ENCODE data around the gene PAQR3. TPM values are rescaled to one million over a fixed set of nuclear protein-coding genes. Genes with fewer than 3 reads are reported as not detected.

Gene PAQR3
- total and polyA plus RNA-seq, 2 donors (not counting 1 experiment from before 2014, with no cell fraction given) = 15.5 to 37.6 TPM

DNA sequence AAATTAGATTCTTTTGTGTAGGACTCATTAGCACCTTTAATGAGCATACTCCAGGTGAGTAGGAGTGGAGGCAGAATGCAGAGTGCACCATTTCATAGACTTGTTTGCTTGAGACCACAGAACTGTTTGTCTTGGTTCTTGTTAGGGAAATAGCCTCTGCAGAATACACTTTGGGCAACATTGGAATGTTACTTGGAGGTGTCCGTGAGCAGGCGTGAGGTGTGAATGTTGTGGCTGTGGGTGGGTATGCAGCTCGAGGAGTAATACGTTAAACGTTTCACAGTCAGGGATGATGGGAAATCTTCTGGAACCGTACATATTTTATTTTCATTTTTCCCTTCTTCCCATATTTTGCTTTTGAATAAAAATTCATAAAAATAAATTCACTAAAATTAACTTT, 31.6 kb downstream of the PAQR3 start:
- TF ChIP-seq EZH2 (IDR thresholded peaks at IDR 0.05; ENCODE audit: low read length, missing control alignments) = no peak
- TF ChIP-seq, protein P1, sequence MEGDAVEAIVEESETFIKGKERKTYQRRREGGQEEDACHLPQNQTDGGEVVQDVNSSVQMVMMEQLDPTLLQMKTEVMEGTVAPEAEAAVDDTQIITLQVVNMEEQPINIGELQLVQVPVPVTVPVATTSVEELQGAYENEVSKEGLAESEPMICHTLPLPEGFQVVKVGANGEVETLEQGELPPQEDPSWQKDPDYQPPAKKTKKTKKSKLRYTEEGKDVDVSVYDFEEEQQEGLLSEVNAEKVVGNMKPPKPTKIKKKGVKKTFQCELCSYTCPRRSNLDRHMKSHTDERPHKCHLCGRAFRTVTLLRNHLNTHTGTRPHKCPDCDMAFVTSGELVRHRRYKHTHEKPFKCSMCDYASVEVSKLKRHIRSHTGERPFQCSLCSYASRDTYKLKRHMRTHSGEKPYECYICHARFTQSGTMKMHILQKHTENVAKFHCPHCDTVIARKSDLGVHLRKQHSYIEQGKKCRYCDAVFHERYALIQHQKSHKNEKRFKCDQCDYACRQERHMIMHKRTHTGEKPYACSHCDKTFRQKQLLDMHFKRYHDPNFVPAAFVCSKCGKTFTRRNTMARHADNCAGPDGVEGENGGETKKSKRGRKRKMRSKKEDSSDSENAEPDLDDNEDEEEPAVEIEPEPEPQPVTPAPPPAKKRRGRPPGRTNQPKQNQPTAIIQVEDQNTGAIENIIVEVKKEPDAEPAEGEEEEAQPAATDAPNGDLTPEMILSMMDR (conservative IDR thresholded peaks at IDR 0.05 in 1 of 2, IDR thresholded peaks at IDR 0.05 in 1 of 2; ENCODE audit: low read depth in 1 of 2, low read length in 2 of 2) = no peak
- no peak for DNase-seq (ENCODE audit: low read depth in 2 of 2)
- no peaks in the 10 kb centered on the region for H3K79me2 ChIP-seq (ENCODE audit: control insufficient read depth, insufficient read depth, low read length)
- H3K27me3 ChIP-seq (ENCODE audit: control insufficient read depth, insufficient read depth, low read length) = no peaks in the 10 kb centered on the region
- H3K36me3 ChIP-seq (ENCODE audit: control insufficient read depth, insufficient read depth, low read length) = no peaks in the 10 kb centered on the region
- no peak overlapping the region for H3K9ac ChIP-seq (ENCODE audit: insufficient read depth, low read length)
- no peak overlapping the region for H3K4me3 ChIP-seq (replicated peaks in 1 of 4; ENCODE audit: control extremely low read depth in 1 of 4, insufficient read depth in 1 of 4, low read depth in 3 of 4, low read length in 4 of 4)
- H3K4me2 ChIP-seq (ENCODE audit: extremely low read depth, insufficient read depth, low read length) = no peak overlapping the region
- H3K9me3 ChIP-seq (ENCODE audit: control insufficient read depth, insufficient read depth, low read depth, low read length) = no peaks in the 10 kb centered on the region
- H4K20me1 ChIP-seq (ENCODE audit: control insufficient read depth, extremely low read depth, insufficient read depth, low read length) = no peaks in the 10 kb centered on the region
- no peaks in the 10 kb centered on the region for H3K4me1 ChIP-seq (ENCODE audit: control insufficient read depth, extremely low read depth, insufficient read depth, low read length)
- H3K27ac ChIP-seq (ENCODE audit: insufficient read depth, low read length) = no peak overlapping the region
- no peak overlapping the region for H2AFZ ChIP-seq (ENCODE audit: low read length)

- Histone ChIP-seq H3K4me1 (ENCODE audit: control insufficient read depth, extremely low read depth, insufficient read depth, low read length) (no peaks in the 10 kb centered on the region), H3K4me3 (replicated peaks in 1 of 4; ENCODE audit: control extremely low read depth in 1 of 4, insufficient read depth in 1 of 4, low read depth in 3 of 4, low read length in 4 of 4) (no peak overlapping the region), H3K79me2 (ENCODE audit: control insufficient read depth, insufficient read depth, low read length) (no peaks in the 10 kb centered on the region), H3K27ac (ENCODE audit: insufficient read depth, low read length) (no peak overlapping the region), H3K36me3 (ENCODE audit: control insufficient read depth, insufficient read depth, low read length) (no peaks in the 10 kb centered on the region), H4K20me1 (ENCODE audit: control insufficient read depth, extremely low read depth, insufficient read depth, low read length) (no peaks in the 10 kb centered on the region), H3K9me3 (ENCODE audit: control insufficient read depth, insufficient read depth, low read depth, low read length) (no peaks in the 10 kb centered on the region), H3K27me3 (ENCODE audit: control insufficient read depth, insufficient read depth, low read length) (no peaks in the 10 kb centered on the region), H3K4me2 (ENCODE audit: extremely low read depth, insufficient read depth, low read length) (no peak overlapping the region), H2AFZ (ENCODE audit: low read length) (no peak overlapping the region), H3K9ac (ENCODE audit: insufficient read depth, low read length) (no peak overlapping the region)
- TF ChIP-seq, protein P1 (conservative IDR thresholded peaks at IDR 0.05 in 1 of 2, IDR thresholded peaks at IDR 0.05 in 1 of 2; ENCODE audit: low read depth in 1 of 2, low read length in 2 of 2) = no peak
- no peak for TF ChIP-seq EZH2 (IDR thresholded peaks at IDR 0.05; ENCODE audit: low read length, missing control alignments)
- no peak for DNase-seq (ENCODE audit: low read depth in 2 of 2)
Measured at GRCh38 chr4:78904143-78904542, 35.1 kb downstream of the PAQR3 start.

DNA sequence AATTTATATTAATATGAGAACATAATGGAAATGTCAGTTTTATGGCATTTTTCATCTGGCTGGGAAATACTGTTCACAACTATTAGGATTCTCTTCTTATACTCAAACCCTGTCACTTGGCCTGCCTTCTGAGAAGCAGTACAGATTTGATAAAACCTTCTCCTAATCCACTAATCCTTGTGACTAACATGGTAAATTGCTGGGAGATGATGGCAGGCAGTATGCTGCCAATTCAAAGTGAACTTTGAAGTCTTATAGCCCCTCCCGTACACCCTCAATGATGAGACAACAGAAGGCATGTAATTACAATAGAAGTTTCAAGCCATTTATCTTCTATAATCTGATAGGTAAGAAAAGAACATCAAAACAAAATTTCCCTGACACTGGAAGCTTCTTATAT, 36.9 kb downstream of the PAQR3 start:
- no peak overlapping the region for H3K9ac ChIP-seq (ENCODE audit: insufficient read depth, low read length)
- H3K4me1 ChIP-seq (ENCODE audit: control insufficient read depth, extremely low read depth, insufficient read depth, low read length) = no peaks in the 10 kb centered on the region
- TF ChIP-seq, protein P1 (conservative IDR thresholded peaks at IDR 0.05 in 1 of 2, IDR thresholded peaks at IDR 0.05 in 1 of 2; ENCODE audit: low read depth in 1 of 2, low read length in 2 of 2) = no peak
- no peak for TF ChIP-seq EZH2 (IDR thresholded peaks at IDR 0.05; ENCODE audit: low read length, missing control alignments)
- H3K27me3 ChIP-seq (ENCODE audit: control insufficient read depth, insufficient read depth, low read length) = no peaks in the 10 kb centered on the region
- H3K79me2 ChIP-seq (ENCODE audit: control insufficient read depth, insufficient read depth, low read length) = no peaks in the 10 kb centered on the region
- DNase-seq (ENCODE audit: low read depth in 2 of 2) = peak in 1 of 2 donors; percentile 5
- H3K27ac ChIP-seq (ENCODE audit: insufficient read depth, low read length) = no peak overlapping the region
- no peak overlapping the region for H3K4me3 ChIP-seq (replicated peaks in 1 of 4; ENCODE audit: control extremely low read depth in 1 of 4, insufficient read depth in 1 of 4, low read depth in 3 of 4, low read length in 4 of 4)
- H3K4me2 ChIP-seq (ENCODE audit: extremely low read depth, insufficient read depth, low read length) = no peak overlapping the region
- H2AFZ ChIP-seq (ENCODE audit: low read length) = no peak overlapping the region
- no peaks in the 10 kb centered on the region for H3K36me3 ChIP-seq (ENCODE audit: control insufficient read depth, insufficient read depth, low read length)
- no peaks in the 10 kb centered on the region for H3K9me3 ChIP-seq (ENCODE audit: control insufficient read depth, insufficient read depth, low read depth, low read length)
- H4K20me1 ChIP-seq (ENCODE audit: control insufficient read depth, extremely low read depth, insufficient read depth, low read length) = no peaks in the 10 kb centered on the region

Data from fibroblast of lung (primary cell).